Testis (tissue), 3 donors: ENCODE measurements around the gene RHBDL2. TPM values are rescaled to one million over a fixed set of nuclear protein-coding genes. Genes with fewer than 3 reads are reported as not detected.
"Not testable (repeated sequence)": the region's sequence is repeated elsewhere in the genome, so short reads cannot be mapped to it uniquely, and the experiment has no call there.

Experiments
- DNase-seq: peaks from one replicate; pipeline ENCODE4 v3.0.0-alpha.2; 2019
- H3K27ac ChIP-seq, 2 donors: fragments of 200-600 bp; sonication (generic); one replicate each; pipeline ENCODE4 v1.5.1; 2019
- H3K27me3 ChIP-seq: fragments of 200-600 bp; sonication (generic); one replicate; pipeline ENCODE4 v1.5.1; 2019
- H3K36me3 ChIP-seq: fragments of 200-600 bp; sonication (generic); one replicate; pipeline ENCODE4 v1.5.1; 2017; ENCODE audit warnings: low read depth; ENCODE audit errors: missing control alignments
- H3K4me1 ChIP-seq: fragments of 200-600 bp; sonication (generic); one replicate; pipeline ENCODE4 v1.5.1; 2019
- H3K4me3 ChIP-seq, 2 donors: fragments of 200-600 bp; sonication (generic); one replicate each; pipeline ENCODE4 v1.5.1; 2017 to 2019
- H3K9me3 ChIP-seq: fragments of 200-600 bp; sonication (generic); one replicate; pipeline ENCODE4 v1.5.1; 2017
- POLR2A ChIP-seq: fragments of 450-650 bp; IDR thresholded peaks from one replicate; pipeline ENCODE4 v1.6.1; 2017; ENCODE audit warnings: antibody characterized with exemption, mild to moderate bottlenecking, moderate library complexity
- WGBS, 2 donors: methylation state at CpG; one replicate each; pipeline ENCODE4 v1.1.5; 2018; 5-methylcytosine and 5-hydroxymethylcytosine counted together
- intact Hi-C: fragments of 100-400 bp; cut with DNase I; formaldehyde crosslinking; loops from one replicate; pipeline ENCODE4 v1.15.1; 2023; ENCODE audit warnings: low total_unique reads
- polyA plus RNA-seq: library from polyadenylated mRNA; stranded (reverse); fragments of 350-450 nt; fragmentation: Illumina TruSeq; extraction: RNeasy Lipid Tissue Mini Kit (QIAGEN cat#74804); gene quantifications from one replicate; pipeline ENCODE4 v1.2.3, GENCODE V29; 2014; ENCODE audit warnings: low read depth, low replicate concordance; ENCODE audit not compliant: insufficient read depth
- total RNA-seq, 2 donors: library from RNA; depleted of rRNA; stranded (reverse); fragments of >200 nt; gene quantifications; one replicate each; pipeline ENCODE4 v1.2.3, GENCODE V29; 2016
- TF ChIP-seq, protein P1 (sequence below), 3 experiments: fragments of 450-650 bp in 2 of 3; fragments of 200-600 bp in 1 of 3; sonication (generic) in 1 of 3; IDR thresholded peaks; one replicate each; pipeline ENCODE4 v1.5.1; 2016 to 2019; ENCODE audit warnings: antibody characterized with exemption in 3 of 3, mild to moderate bottlenecking in 2 of 3, moderate library complexity in 1 of 3

RHBDL2 gene
- total and polyA plus RNA-seq, 3 donors from 2014 or later, result 10.8 to 16.5 (median 15.1) TPM

GRCh38 chr1:38918568-38918967 is 23.1 kb downstream of the RHBDL2 start:
- H3K9me3 ChIP-seq, result no peaks in the 10 kb centered on the region
- WGBS, 2 donors, result 87 to 90% methylated on average over 5 of the region's 5 CpGs
- DNase-seq, result no peak
- H3K4me1 ChIP-seq, result no peaks in the 10 kb centered on the region
- no peaks in the 10 kb centered on the region for H3K27me3 ChIP-seq
- TF ChIP-seq, protein P1, sequence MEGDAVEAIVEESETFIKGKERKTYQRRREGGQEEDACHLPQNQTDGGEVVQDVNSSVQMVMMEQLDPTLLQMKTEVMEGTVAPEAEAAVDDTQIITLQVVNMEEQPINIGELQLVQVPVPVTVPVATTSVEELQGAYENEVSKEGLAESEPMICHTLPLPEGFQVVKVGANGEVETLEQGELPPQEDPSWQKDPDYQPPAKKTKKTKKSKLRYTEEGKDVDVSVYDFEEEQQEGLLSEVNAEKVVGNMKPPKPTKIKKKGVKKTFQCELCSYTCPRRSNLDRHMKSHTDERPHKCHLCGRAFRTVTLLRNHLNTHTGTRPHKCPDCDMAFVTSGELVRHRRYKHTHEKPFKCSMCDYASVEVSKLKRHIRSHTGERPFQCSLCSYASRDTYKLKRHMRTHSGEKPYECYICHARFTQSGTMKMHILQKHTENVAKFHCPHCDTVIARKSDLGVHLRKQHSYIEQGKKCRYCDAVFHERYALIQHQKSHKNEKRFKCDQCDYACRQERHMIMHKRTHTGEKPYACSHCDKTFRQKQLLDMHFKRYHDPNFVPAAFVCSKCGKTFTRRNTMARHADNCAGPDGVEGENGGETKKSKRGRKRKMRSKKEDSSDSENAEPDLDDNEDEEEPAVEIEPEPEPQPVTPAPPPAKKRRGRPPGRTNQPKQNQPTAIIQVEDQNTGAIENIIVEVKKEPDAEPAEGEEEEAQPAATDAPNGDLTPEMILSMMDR (IDR thresholded peaks at IDR 0.05), result no peak
- no peak for TF ChIP-seq POLR2A
- no peak overlapping the region for H3K4me3 ChIP-seq
- no peaks in the 10 kb centered on the region for H3K36me3 ChIP-seq
- no peak overlapping the region for H3K27ac ChIP-seq
- intact Hi-C loops, result no loop called here

GRCh38 chr1:38917772-38918171 is 23.9 kb downstream of the RHBDL2 start:
- Histone ChIP-seq H3K27ac (no peak overlapping the region), H3K9me3 (no peaks in the 10 kb centered on the region), H3K4me1 (no peaks in the 10 kb centered on the region), H3K36me3 (no peaks in the 10 kb centered on the region), H3K4me3 (no peak overlapping the region), H3K27me3 (no peaks in the 10 kb centered on the region)
- intact Hi-C loops, result no loop called here
- TF ChIP-seq POLR2A, result no peak
- TF ChIP-seq, protein P1 (IDR thresholded peaks at IDR 0.05), result no peak
- 86 to 91% methylated on average over 1 of the region's 1 CpG for WGBS, 2 donors
- no peak for DNase-seq

DNA sequence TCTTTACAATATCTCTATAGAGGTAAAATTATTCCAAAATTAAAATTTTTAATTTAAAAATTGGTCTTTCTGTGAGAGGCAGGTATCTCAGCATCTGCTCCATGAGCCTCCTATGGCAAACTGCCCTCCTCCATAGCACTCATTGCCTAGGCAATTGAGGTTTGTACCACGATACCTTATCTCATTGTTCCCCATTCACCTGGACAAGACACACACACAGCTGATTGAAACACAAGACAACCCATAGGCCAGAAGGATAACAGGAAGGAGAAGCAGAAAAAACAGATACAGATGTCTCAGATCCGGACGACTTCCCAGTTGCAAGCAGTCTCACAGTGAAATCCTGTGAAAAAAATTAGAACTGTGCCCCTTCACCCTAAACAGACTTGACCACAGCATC is 24.3 kb downstream of the RHBDL2 start:
- intact Hi-C loops, result no loop called here
- Histone ChIP-seq H3K4me3 (no peak overlapping the region), H3K27ac (no peak overlapping the region), H3K36me3 (no peaks in the 10 kb centered on the region), H3K9me3 (no peaks in the 10 kb centered on the region), H3K4me1 (no peaks in the 10 kb centered on the region), H3K27me3 (no peaks in the 10 kb centered on the region)
- DNase-seq, result no peak
- no peak for TF ChIP-seq POLR2A
- TF ChIP-seq, protein P1 (IDR thresholded peaks at IDR 0.05), result no peak
- 87 to 88% methylated on average over 3 of the region's 3 CpGs for WGBS, 2 donors

GRCh38 chr1:38915352-38915948 is 26.2 kb downstream of the RHBDL2 start:
- no peaks in the 10 kb centered on the region for H3K4me1 ChIP-seq
- H3K36me3 ChIP-seq, result no peaks in the 10 kb centered on the region
- intact Hi-C loops, result no loop called here
- no peak overlapping the region for H3K4me3 ChIP-seq
- WGBS, 2 donors, result 55 to 56% methylated on average over 3 of the region's 3 CpGs
- no peak overlapping the region for H3K27ac ChIP-seq
- no peak for TF ChIP-seq POLR2A
- TF ChIP-seq, protein P1 (IDR thresholded peaks at IDR 0.05), result no peak
- H3K27me3 ChIP-seq, result no peaks in the 10 kb centered on the region
- no peak for DNase-seq
- no peaks in the 10 kb centered on the region for H3K9me3 ChIP-seq

- intact Hi-C loops, H3K9me3 ChIP-seq, H3K4me1 ChIP-seq, H3K4me3 ChIP-seq, H3K27ac ChIP-seq, DNase-seq, H3K27me3 ChIP-seq, H3K36me3 ChIP-seq: not testable (repeated sequence)
- 95 to 96% methylated on average over 8 of the region's 8 CpGs for WGBS, 2 donors
Observed at GRCh38 chr1:38914908-38915307, 26.7 kb downstream of the RHBDL2 start.
